ENCODE results near the gene BRAF. TPM values are rescaled to one million over a fixed set of nuclear protein-coding genes. Genes with fewer than 3 reads are reported as not detected.
"Not testable (repeated sequence)": the region's sequence is repeated elsewhere in the genome, so short reads cannot be mapped to it uniquely, and the experiment has no call there.

The BRAF gene
- total RNA-seq, 1 donor from 2014 or later, result 26.0 TPM

- peaks cover 79% of the 10 kb centered on the region for H3K79me2 ChIP-seq (ENCODE audit: insufficient read depth, low read length)
- no peaks in the 10 kb centered on the region for H3K9me3 Mint-ChIP-seq (ENCODE audit: unreplicated experiment)
Measured at GRCh38 chr7:140885735-140886334, 38.9 kb downstream of the BRAF start.

GRCh38 chr7:140883378-140883777 is 41.4 kb downstream of the BRAF start:
- Histone ChIP-seq H3K4me1 (ENCODE audit: insufficient read depth, low read length) (no peaks in the 10 kb centered on the region), H3K9me3 (ENCODE audit: insufficient read depth, low read depth, low read length) (no peaks in the 10 kb centered on the region), H3K27me3 (ENCODE audit: insufficient read depth, low read length) (no peaks in the 10 kb centered on the region), H3K27ac (ENCODE audit: low read depth, low read length) (no peak overlapping the region), H4K20me1 (ENCODE audit: insufficient read depth, low read length) (peaks cover 69% of the 10 kb centered on the region), H2AFZ (ENCODE audit: low read depth, low read length) (no peak overlapping the region), H3K4me2 (ENCODE audit: low read length) (no peak overlapping the region), H3K79me2 (ENCODE audit: insufficient read depth, low read length) (peaks cover 63% of the 10 kb centered on the region), H3K9ac (ENCODE audit: low read length) (no peak overlapping the region), H3K4me3 (ENCODE audit: insufficient read depth, low read depth, low read length) (no peak overlapping the region), H3K36me3 (ENCODE audit: insufficient read depth, low read length) (no peaks in the 10 kb centered on the region)
- DNase-seq (ENCODE audit: low read depth), result no peak
- no peaks in the 10 kb centered on the region for H3K9me3 Mint-ChIP-seq (ENCODE audit: unreplicated experiment)
- FAIRE-seq, result no peak
- no peaks in the 10 kb centered on the region for H3K27me3 Mint-ChIP-seq (ENCODE audit: low read depth, unreplicated experiment)
- H3K4me1 Mint-ChIP-seq (ENCODE audit: low read depth, unreplicated experiment), result peaks cover 6% of the 10 kb centered on the region
- H3K4me3 Mint-ChIP-seq (ENCODE audit: unreplicated experiment), result no peak overlapping the region
- TF ChIP-seq CTCF (IDR thresholded peaks at IDR 0.05; ENCODE audit: insufficient read depth, low read depth, low read length), result no peak
- TF ChIP-seq EZH2 (IDR thresholded peaks at IDR 0.05; ENCODE audit: insufficient read depth, low read length), result no peak
- no peak overlapping the region for H3K27ac Mint-ChIP-seq (ENCODE audit: unreplicated experiment)
- H3K36me3 Mint-ChIP-seq (ENCODE audit: low read depth, unreplicated experiment), result no peaks in the 10 kb centered on the region

More at GRCh38 chr7:140885735-140886334, 38.9 kb downstream of the BRAF start:
- Histone ChIP-seq H4K20me1 (ENCODE audit: insufficient read depth, low read length) (peaks cover 76% of the 10 kb centered on the region), H3K4me3 (ENCODE audit: insufficient read depth, low read depth, low read length) (no peak overlapping the region), H3K36me3 (ENCODE audit: insufficient read depth, low read length) (no peaks in the 10 kb centered on the region), H3K27me3 (ENCODE audit: insufficient read depth, low read length) (no peaks in the 10 kb centered on the region), H3K9ac (ENCODE audit: low read length) (no peak overlapping the region), H3K27ac (ENCODE audit: low read depth, low read length) (no peak overlapping the region), H3K4me1 (ENCODE audit: insufficient read depth, low read length) (no peaks in the 10 kb centered on the region), H3K9me3 (ENCODE audit: insufficient read depth, low read depth, low read length) (no peaks in the 10 kb centered on the region), H3K4me2 (ENCODE audit: low read length) (no peak overlapping the region), H2AFZ (ENCODE audit: low read depth, low read length) (no peak overlapping the region)
- no peaks in the 10 kb centered on the region for H3K27me3 Mint-ChIP-seq (ENCODE audit: low read depth, unreplicated experiment)
- FAIRE-seq (no peak), DNase-seq (ENCODE audit: low read depth) (no peak)
- no peak overlapping the region for H3K27ac Mint-ChIP-seq (ENCODE audit: unreplicated experiment)
- no peak for TF ChIP-seq CTCF (IDR thresholded peaks at IDR 0.05; ENCODE audit: insufficient read depth, low read depth, low read length)
- TF ChIP-seq EZH2 (IDR thresholded peaks at IDR 0.05; ENCODE audit: insufficient read depth, low read length), result no peak
- peaks cover 4% of the 10 kb centered on the region for H3K4me1 Mint-ChIP-seq (ENCODE audit: low read depth, unreplicated experiment)
- H3K36me3 Mint-ChIP-seq (ENCODE audit: low read depth, unreplicated experiment), result no peaks in the 10 kb centered on the region
- no peak overlapping the region for H3K4me3 Mint-ChIP-seq (ENCODE audit: unreplicated experiment)

- H3K36me3 ChIP-seq (ENCODE audit: insufficient read depth, low read length); H3K4me3 Mint-ChIP-seq (ENCODE audit: unreplicated experiment); H3K27ac ChIP-seq (ENCODE audit: low read depth, low read length); H3K9ac ChIP-seq (ENCODE audit: low read length); H2AFZ ChIP-seq (ENCODE audit: low read depth, low read length); H3K27me3 ChIP-seq (ENCODE audit: insufficient read depth, low read length); H3K9me3 Mint-ChIP-seq (ENCODE audit: unreplicated experiment); H3K27me3 Mint-ChIP-seq (ENCODE audit: low read depth, unreplicated experiment); DNase-seq (ENCODE audit: low read depth); H3K4me1 ChIP-seq (ENCODE audit: insufficient read depth, low read length); H3K36me3 Mint-ChIP-seq (ENCODE audit: low read depth, unreplicated experiment); H3K4me3 ChIP-seq (ENCODE audit: insufficient read depth, low read depth, low read length); H3K4me2 ChIP-seq (ENCODE audit: low read length); FAIRE-seq; H3K4me1 Mint-ChIP-seq (ENCODE audit: low read depth, unreplicated experiment); H3K27ac Mint-ChIP-seq (ENCODE audit: unreplicated experiment); H3K9me3 ChIP-seq (ENCODE audit: insufficient read depth, low read depth, low read length): not testable (repeated sequence)
- Histone ChIP-seq H3K79me2 (ENCODE audit: insufficient read depth, low read length) (peaks cover 63% of the 10 kb centered on the region), H4K20me1 (ENCODE audit: insufficient read depth, low read length) (peaks cover 69% of the 10 kb centered on the region)
Measured at GRCh38 chr7:140882834-140883233, 41.9 kb downstream of the BRAF start.

Data from astrocyte (in vitro differentiated cells and primary cell).